AG08396 (cell line): ENCODE measurements around the gene TSPAN7.

Source experiments
- DNase-seq: peaks from one replicate; pipeline ENCODE4 v3.0.0; 2012; ENCODE audit warnings: low spot score, mixed read lengths

Gene TSPAN7

GRCh38 chrX:38595801-38596200, 34.5 kb downstream of the TSPAN7 start:
- DNase-seq: no peak

DNA sequence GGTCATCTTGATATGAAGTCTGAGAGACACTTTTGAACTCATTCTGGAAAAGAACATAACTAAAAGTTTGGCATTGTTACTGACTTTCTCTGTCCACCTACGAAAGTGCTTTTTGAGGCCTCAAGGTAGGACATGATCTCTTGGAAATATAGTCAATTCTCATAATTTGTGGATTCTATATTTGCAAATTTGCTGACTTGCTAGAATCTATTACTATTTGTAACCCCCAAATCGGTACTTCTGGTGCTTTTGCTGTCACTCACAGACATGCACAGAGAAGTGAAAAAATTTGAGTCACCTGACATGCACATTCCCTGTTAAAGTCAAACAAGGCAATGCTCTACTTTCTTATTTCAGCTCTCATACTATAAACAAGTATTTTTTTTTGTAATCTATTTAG, 35.6 kb downstream of the TSPAN7 start:
- no peak for DNase-seq

DNA sequence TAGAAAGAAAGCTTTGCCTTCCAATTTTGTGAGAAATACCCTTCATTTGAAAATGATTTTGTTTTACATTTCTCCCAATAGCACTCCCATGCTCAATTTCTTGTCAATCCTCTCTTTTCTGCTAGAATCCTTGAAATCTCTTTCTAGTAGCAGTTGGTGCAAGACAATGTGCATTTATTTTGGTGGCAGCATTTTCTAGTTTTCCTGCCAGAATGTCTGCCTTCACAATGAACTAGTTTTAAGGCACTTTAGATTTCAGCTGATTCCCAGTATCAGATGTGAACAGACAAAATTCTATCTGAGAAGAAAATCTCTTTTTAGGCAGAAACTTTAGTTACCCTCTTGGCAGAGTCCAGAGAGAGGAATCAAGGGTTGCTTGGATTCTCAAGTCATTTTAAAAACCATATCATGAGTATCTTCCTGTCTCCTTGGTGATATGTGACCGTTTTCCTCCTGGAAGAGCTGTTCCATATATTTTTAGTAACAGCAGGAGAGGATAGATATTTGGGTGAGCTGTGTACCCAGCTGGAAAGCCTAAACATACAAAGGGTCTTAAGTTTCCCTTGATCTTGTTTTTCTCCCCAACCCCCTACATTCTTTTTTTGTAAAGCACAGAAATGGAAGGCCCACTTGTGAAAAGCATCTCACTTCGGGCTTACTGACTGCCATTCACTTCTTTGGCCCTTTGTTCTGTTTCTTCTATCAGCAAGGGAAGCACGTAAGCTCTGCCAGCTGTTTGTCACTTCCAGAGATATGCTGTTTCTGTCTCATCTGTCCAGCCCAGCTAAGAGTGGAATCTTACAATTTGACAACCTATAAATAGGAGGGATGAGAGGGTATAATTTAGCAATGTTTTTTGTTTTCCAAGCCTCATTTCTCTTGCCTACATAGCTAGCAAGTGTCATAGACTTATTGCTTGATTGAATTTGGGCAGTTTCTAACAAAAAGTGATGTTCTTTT, 38.7 kb downstream of the TSPAN7 start:
- DNase-seq: no peak

- DNase-seq: no peak
These were observed 40.5 kb downstream of the TSPAN7 start for GRCh38 chrX:38601866-38602265.

GRCh38 chrX:38606821-38607220, 45.5 kb downstream of the TSPAN7 start:
- no peak for DNase-seq

- no peak for DNase-seq
These were observed 46.6 kb downstream of the TSPAN7 start for GRCh38 chrX:38607976-38608375.

- no peak for DNase-seq
These were observed 49.5 kb downstream of the TSPAN7 start for GRCh38 chrX:38610849-38611248.

DNA sequence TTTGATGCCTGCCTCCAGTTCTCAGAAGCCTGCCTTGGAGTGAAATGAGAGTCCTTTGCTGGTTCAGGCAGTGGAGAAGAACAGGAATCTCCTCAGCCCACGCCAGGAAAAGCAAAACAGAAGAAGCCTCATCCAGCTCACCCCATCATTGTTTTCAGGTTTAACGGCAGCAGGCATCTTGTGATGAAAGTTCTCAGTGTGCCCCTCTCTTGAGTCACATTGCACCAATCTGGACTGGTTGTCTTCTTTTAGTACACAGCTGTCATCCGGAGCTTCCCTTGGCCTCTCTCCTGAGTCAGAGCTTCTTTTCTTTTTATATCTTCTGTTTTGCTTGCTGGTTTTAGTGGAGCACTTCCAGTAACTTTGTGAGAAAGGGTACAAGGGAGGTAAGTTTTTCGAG, 50.9 kb downstream of the TSPAN7 start:
- DNase-seq: no peak

DNA sequence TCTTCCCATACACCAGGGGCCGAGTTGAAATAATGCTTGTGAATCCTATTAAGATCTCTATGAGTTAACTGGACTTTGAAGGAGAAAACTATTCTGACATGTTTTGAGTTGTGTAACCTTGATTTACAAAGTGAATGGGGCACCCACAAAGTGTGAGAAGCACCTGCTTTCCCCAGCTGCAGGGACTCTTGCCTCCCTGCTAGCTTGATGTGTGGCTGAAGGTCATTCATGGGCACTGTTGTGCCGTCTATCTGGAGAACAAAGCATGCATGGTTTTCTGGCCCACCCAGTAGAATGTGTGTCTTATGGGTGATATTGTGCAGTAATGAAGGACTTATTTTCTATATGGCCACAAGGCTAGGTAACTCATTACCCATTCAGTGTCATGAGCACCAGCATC, 53.1 kb downstream of the TSPAN7 start:
- no peak for DNase-seq

- DNase-seq: no peak
These were observed 55.6 kb downstream of the TSPAN7 start for GRCh38 chrX:38616904-38617303.

DNA sequence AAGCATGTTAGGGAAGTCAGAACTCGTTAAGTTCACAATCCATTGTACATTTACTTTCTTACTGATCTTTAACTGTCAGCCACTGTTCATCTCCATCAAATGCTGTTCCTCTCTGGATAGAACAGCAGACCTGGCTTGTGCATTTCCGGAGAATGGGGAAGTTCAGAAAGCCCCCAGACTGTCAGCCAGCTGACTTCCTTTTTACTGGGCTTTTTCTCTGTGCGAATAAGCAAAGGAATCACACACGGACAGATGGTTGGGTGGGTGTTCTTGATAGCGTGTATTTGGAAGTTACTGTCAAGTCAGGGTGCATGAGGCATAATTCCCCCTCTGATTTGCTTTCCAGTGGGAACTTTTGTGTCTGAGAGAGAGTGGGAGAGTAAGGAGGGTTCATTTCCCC, 56.8 kb downstream of the TSPAN7 start:
- no peak for DNase-seq

DNA sequence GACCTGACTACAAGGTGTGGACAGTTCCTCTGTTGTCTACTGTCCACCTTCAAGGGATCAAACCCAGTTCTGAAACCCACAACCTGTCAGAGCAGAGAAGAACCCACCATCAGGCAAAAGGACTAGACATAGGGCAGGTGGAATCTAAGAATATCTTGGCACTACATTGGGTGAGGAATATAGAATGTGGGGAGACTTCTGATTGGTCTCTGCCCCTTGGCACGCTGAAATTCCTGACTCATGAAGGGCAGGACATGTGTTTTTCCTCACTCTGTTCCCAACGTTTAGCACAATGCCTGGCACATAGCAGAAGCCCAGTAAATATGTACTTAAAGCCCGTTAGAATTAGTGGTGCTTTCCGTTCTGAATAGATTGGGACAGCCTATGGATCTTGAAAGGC, 59.3 kb downstream of the TSPAN7 start:
- DNase-seq: no peak

- no peak for DNase-seq
These were observed 65.0 kb downstream of the TSPAN7 start for GRCh38 chrX:38626296-38626695.

DNA sequence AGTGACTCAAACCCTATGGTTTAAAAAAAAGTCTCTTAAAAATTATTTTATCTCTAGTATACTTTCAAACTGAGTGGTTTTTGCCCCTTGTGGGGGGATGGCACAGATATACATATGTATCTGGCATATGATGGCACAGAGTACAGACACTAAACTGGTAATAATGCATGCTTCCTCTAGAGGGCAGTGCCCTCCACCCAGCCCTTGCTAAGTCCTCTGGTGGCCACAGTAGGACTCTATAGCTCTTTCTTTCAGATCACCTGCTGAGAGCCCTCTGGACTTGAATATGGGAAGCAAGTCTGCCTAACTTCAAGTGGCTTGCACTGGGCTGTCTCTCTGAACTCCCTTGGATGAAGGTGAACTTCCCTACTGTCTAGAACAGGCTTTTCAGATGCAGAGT, 66.3 kb downstream of the TSPAN7 start:
- DNase-seq: no peak

DNA sequence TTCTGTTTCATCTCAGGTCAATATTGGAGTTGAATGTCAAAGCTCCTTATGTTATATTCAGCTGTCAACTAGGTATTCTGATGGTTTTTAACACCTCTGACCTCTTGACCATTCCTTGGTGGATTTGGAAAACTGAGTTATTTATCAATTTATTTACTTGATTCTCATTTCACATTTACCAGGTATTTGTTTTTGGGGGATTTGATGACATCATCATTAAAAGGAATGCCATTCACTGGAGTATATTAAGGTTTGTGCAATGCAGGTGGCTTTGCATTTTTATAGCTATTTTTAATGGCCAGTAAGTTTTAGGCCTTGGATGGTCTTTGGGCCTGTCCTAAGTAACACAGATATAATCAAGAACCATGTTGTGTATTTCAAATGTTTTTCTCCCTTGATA, 67.2 kb downstream of the TSPAN7 start:
- no peak for DNase-seq

- no peak for DNase-seq
These were observed 71.2 kb downstream of the TSPAN7 start for GRCh38 chrX:38632516-38632915.

DNA sequence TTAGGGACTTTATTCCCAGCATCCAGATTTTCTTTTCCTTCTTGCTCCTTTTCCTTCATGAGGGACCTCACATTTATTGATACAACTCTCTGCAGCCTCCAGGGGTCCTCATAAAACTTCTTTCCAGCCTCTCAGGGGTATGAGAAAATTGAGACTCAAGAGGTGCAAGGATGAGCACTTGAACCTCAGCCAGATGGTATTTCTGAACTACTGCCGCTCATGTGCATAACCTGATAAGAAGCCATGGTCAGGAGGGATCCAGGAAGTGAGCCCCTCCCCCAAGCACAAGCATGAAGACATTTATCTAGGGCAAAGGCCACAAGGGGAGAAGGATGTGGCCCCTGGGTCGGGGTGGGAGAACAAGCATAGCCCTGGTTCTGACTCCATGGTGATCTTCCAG, 73.3 kb downstream of the TSPAN7 start:
- no peak for DNase-seq

DNA sequence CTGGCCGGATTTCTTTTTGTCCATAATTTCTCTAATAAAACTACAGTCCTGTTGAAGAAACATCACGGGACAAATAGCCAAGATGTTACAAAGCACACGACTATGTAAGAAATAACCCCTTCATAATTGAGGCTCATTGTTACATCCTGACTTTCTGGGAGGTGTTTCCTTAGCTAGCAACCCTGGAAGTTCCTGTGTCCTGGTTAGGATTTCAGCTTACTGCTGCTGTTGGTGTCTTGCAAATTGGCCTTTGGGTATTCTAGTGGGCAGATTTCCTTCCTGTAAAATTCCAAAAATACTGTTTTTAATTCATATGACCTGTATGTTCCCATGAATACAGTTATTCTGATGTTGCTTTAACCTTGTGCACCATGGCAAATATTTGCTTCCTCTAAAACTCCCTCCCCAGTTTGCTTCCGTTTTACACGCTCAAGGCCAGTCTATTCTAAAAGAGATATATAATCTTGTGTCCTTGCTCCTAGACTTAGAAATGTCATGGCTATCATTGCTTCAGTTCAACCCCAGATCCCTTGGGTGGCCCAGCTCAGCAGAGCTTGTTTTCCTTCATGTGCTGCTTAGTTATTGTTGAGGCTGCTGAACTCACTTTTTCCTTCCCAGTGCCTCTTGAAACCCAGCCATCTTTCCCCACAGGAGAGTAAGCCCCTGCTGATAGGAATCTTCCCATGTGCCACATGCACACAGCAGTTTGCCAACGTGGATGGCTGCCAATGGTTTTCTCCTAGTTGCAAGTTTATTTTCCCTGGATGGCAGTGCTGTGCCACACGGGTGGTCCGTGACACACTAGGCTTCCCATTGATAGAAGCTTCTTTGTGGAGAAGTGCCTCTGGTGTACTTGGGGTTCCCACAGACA, 75.8 kb downstream of the TSPAN7 start:
- DNase-seq: no peak

GRCh38 chrX:38638952-38639529, 77.7 kb downstream of the TSPAN7 start:
- DNase-seq: no peak

DNA sequence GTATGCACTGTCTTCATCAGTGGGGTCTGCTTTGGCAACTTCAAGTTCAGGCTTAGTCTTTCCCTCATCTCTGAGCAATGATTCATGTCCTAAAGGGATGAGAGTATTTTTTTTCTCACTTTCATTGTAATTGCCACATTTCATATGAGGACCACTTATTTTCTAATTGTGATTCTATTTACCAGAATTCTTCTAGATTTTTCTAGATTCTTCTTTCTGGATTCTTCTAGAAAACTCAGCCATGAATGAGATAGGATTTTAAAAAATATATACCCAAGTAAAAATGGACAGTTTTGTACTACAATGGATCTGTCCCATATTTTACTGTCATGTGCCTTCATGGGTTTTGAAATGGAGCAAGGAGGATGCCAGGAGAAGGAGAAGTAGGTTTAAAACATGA, 78.4 kb downstream of the TSPAN7 start:
- DNase-seq: no peak

- no peak for DNase-seq
These were observed 79.9 kb downstream of the TSPAN7 start for GRCh38 chrX:38641197-38641596.

DNA sequence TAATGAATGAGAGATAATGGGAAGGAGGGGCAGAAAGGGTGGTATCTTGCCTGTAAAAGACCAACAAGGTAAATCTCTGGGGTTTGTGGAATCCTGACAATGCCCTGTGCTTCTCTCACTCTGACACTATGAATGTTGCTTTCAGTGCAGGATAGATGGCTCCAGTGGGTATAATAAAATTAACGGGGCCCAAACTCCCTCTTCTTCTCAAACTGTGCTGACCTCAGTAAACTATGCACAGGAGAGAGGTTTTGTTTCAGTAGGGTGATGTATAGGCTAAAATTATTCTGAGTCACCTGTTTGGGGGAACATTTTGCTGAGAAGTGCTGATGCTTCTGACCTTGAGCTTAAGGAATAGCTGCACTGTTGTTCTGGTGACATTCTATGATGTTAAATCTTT, 82.6 kb downstream of the TSPAN7 start:
- DNase-seq: no peak

DNA sequence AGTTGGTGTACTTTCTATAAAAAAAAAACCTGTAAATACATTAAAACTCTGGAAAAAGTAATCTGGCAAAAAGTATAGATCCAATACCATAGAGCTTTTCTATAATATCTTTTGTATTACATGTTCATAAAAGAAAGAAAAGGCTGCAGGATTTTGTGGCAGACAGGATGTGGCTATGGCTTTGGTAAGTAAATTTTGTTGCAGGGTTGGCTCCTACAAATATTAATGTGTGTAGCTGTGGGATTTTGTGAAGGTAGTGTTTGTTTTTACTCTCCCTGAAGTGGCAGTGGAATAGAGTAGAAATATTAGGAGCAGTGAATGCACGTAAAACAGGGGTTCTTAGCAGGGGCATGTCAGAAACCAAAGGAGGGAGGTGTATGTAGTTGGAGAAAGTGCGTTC, 84.8 kb downstream of the TSPAN7 start:
- DNase-seq: no peak
